ENCODE measurements around the gene TPI1.

TPI1 gene

DNA sequence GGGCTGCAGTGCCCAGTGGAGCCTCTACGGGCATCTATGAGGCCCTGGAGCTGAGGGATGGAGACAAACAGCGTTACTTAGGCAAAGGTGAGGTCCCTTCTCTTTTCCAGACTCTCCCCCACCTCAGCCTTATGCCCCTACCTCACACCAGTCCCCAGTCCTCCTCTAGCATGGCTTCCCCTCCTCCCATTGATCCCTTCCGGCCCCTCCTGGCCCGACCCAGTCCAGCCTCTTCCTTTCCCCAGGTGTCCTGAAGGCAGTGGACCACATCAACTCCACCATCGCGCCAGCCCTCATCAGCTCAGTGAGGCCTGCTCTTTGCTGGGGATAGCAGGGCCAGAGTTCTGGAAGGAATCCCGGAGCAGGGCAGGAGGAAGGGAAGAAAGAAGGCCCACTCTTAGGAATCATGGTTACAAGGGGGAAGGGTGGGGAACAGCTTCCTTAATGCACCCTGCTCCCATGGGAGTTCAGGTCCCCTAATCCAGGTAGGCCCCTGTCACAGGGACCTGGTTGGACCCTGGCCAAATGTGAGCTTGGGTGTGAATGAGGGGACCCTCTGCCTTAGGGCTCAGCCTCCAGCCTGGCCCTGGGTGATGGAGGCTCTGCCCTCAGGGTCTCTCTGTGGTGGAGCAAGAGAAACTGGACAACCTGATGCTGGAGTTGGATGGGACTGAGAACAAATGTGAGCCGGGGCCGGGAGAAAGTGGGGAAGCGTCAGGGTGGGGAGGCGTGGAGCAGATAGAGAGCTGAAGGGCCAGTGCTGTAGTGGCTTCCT, 49.3 kb downstream of the TPI1 start:
- DNase-seq (ENCODE audit: low read depth in 2 of 2, low spot score in 1 of 2): no peak

GRCh38 chr12:6917491-6918231, 50.3 kb downstream of the TPI1 start:
- DNase-seq (ENCODE audit: low read depth in 2 of 2, low spot score in 1 of 2): no peak

DNA sequence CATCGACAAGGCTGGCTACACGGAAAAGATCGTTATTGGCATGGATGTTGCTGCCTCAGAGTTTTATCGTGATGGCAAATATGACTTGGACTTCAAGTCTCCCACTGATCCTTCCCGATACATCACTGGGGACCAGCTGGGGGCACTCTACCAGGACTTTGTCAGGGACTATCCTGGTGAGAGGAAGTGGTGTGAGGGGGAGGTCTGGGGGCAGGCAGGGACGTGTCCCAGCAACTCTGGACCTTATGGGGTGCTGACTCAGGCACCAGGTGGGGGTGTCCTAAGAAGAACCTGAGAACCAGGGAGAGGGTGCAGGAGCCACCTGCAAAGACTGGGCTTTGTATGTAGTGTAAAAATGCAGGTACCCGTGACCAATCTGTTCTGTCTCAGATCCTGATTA, 52.3 kb downstream of the TPI1 start:
- no peak for DNase-seq (ENCODE audit: low read depth in 2 of 2, low spot score in 1 of 2)
